Upper lobe of right lung (tissue), 1 donor: Measurements from ENCODE around the gene AP2A1. TPM values are rescaled to one million over a fixed set of nuclear protein-coding genes. Genes with fewer than 3 reads are reported as not detected.

Source experiments
- ATAC-seq: fragments of 200-7000 bp; cut with Tn5 transposase; one replicate; pipeline ENCODE4 v1.9.1; 2020; ENCODE audit warnings: mild to moderate bottlenecking, moderate library complexity
- DNase-seq: peaks from one replicate; pipeline ENCODE4 v3.0.0-alpha.2; 2020
- H3K27ac ChIP-seq: fragments of 200-600 bp; one replicate; pipeline ENCODE4 v1.8.0; 2022
- H3K27me3 ChIP-seq: fragments of 200-600 bp; one replicate; pipeline ENCODE4 v1.8.0; 2022; ENCODE audit warnings: mild to moderate bottlenecking
- H3K36me3 ChIP-seq: fragments of 200-600 bp; one replicate; pipeline ENCODE4 v1.8.0; 2022
- H3K4me1 ChIP-seq: fragments of 200-600 bp; one replicate; pipeline ENCODE4 v1.8.0; 2022
- H3K4me3 ChIP-seq: fragments of 200-600 bp; one replicate; pipeline ENCODE4 v1.8.0; 2022; ENCODE audit warnings: mild to moderate bottlenecking
- H3K9me3 ChIP-seq: fragments of 200-600 bp; one replicate; pipeline ENCODE4 v1.8.0; 2022
- CTCF ChIP-seq: fragments of 200-600 bp; IDR thresholded peaks from one replicate; pipeline ENCODE4 v1.8.0; 2022; ENCODE audit warnings: antibody characterized with exemption
- intact Hi-C: fragments of 100-400 bp; cut with DNase I; formaldehyde crosslinking; loops from one replicate; pipeline ENCODE4 v1.11.0; 2022
- total RNA-seq: library from RNA; stranded (reverse); fragmentation: NEBNext Ultra II Directional; extraction: Animal tissue kit (Norgen Biotek cat#: 25700); gene quantifications from one replicate; pipeline ENCODE4 v1.2.1, GENCODE V29; 2021
- donor health status: DM: no; HTN: yes; CAD: no; lungs with severe emphysema.

Gene AP2A1
- total RNA-seq, 1 donor from 2014 or later = 61.2 TPM

- Histone ChIP-seq H3K27ac (no peak overlapping the region), H3K9me3 (no peaks in the 10 kb centered on the region), H3K36me3 (no peaks in the 10 kb centered on the region), H3K4me1 (peaks cover 10% of the 10 kb centered on the region), H3K27me3 (no peaks in the 10 kb centered on the region), H3K4me3 (no peak overlapping the region)
- ATAC-seq (no peak), DNase-seq (no peak)
- no peak for TF ChIP-seq CTCF
- intact Hi-C loops = no loop called here
These were observed 6.1 kb downstream of the AP2A1 start for GRCh38 chr19:49772850-49773432.

GRCh38 chr19:49773663-49774350 is 7.0 kb downstream of the AP2A1 start:
- DNase-seq (no peak), ATAC-seq (no peak)
- no peak for TF ChIP-seq CTCF
- H3K27me3 ChIP-seq = no peaks in the 10 kb centered on the region
- H3K27ac ChIP-seq = no peak overlapping the region
- no peaks in the 10 kb centered on the region for H3K36me3 ChIP-seq
- no peaks in the 10 kb centered on the region for H3K9me3 ChIP-seq
- H3K4me3 ChIP-seq = no peak overlapping the region
- intact Hi-C loops = no loop called here
- H3K4me1 ChIP-seq = peaks cover 1% of the 10 kb centered on the region

GRCh38 chr19:49774969-49775368 is 8.2 kb downstream of the AP2A1 start:
- no peaks in the 10 kb centered on the region for H3K9me3 ChIP-seq
- no peak overlapping the region for H3K4me3 ChIP-seq
- ATAC-seq (no peak), DNase-seq (no peak)
- intact Hi-C loops = no loop called here
- no peak for TF ChIP-seq CTCF
- H3K27ac ChIP-seq = no peak overlapping the region
- no peaks in the 10 kb centered on the region for H3K4me1 ChIP-seq
- no peaks in the 10 kb centered on the region for H3K27me3 ChIP-seq
- H3K36me3 ChIP-seq = no peaks in the 10 kb centered on the region

- Histone ChIP-seq H3K27ac (no peak overlapping the region), H3K36me3 (no peaks in the 10 kb centered on the region), H3K9me3 (no peaks in the 10 kb centered on the region), H3K4me3 (no peak overlapping the region), H3K4me1 (no peaks in the 10 kb centered on the region), H3K27me3 (no peaks in the 10 kb centered on the region)
- intact Hi-C loops = no loop called here
- ATAC-seq (no peak), DNase-seq (no peak)
- TF ChIP-seq CTCF = no peak
These were observed 9.1 kb downstream of the AP2A1 start for GRCh38 chr19:49775742-49776370.

- intact Hi-C loops = no loop called here
- H3K36me3 ChIP-seq = no peaks in the 10 kb centered on the region
- no peak overlapping the region for H3K27ac ChIP-seq
- H3K4me1 ChIP-seq = no peaks in the 10 kb centered on the region
- no peak for TF ChIP-seq CTCF
- DNase-seq = no peak
- ATAC-seq = no peak
- no peaks in the 10 kb centered on the region for H3K27me3 ChIP-seq
- no peaks in the 10 kb centered on the region for H3K9me3 ChIP-seq
- H3K4me3 ChIP-seq = no peak overlapping the region
These were observed 9.6 kb downstream of the AP2A1 start for GRCh38 chr19:49776371-49776764.
